ENCODE measurements around the gene MATN1. TPM values are rescaled to one million over a fixed set of nuclear protein-coding genes. Genes with fewer than 3 reads are reported as not detected.
"Not testable (repeated sequence)": the region's sequence is repeated elsewhere in the genome, so short reads cannot be mapped to it uniquely, and the experiment has no call there.

The MATN1 gene
- not detected for total RNA-seq
- long read RNA-seq: 0 reads

GRCh38 chr1:30723331-30723755 lies at the start of gene MATN1:
Gene MATN1 (minus strand): TSS chr1:30723585. CDS start chr1:30723551, 34 bp downstream.
- ATAC-seq (no peak), DNase-seq (ENCODE audit: missing footprints) (no peak)
- intact Hi-C loops (cut with DNase I): no loop called here

DNA sequence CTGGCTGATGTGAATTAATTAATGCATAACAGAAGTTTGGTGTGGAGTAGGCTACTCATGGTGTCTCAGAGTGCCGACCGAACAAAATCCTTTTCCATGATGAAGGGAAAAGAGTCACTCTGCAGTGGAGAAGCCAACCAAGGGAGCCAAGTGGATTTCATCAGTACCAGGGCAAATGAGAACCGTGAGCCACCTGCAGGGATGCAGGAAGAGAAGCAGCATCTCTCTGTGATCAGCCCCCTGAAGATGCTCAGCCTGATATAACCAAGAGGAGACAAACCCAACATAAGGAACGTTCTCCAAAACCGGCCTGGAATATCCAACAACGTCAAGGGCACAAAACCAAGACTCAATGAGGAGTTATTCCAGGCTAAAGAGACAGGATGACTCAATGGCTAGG lies 47.6 kb upstream of the MATN1 start:
- no peak for DNase-seq (ENCODE audit: missing footprints)
- intact Hi-C loops (cut with DNase I): no loop called here

GRCh38 chr1:30770150-30770549 lies 46.8 kb upstream of the MATN1 start:
- no peak for ATAC-seq
- no peak for DNase-seq (ENCODE audit: missing footprints)

More for the DNA sequence above, 47.6 kb upstream of the MATN1 start:
- ATAC-seq: no peak

GRCh38 chr1:30768830-30769718 lies 45.7 kb upstream of the MATN1 start:
- DNase-seq (ENCODE audit: missing footprints) (no peak), ATAC-seq (no peak)
- intact Hi-C loops (cut with DNase I): no loop called here

More at GRCh38 chr1:30770150-30770549, 46.8 kb upstream of the MATN1 start:
- intact Hi-C loops (cut with DNase I): no loop called here

DNA sequence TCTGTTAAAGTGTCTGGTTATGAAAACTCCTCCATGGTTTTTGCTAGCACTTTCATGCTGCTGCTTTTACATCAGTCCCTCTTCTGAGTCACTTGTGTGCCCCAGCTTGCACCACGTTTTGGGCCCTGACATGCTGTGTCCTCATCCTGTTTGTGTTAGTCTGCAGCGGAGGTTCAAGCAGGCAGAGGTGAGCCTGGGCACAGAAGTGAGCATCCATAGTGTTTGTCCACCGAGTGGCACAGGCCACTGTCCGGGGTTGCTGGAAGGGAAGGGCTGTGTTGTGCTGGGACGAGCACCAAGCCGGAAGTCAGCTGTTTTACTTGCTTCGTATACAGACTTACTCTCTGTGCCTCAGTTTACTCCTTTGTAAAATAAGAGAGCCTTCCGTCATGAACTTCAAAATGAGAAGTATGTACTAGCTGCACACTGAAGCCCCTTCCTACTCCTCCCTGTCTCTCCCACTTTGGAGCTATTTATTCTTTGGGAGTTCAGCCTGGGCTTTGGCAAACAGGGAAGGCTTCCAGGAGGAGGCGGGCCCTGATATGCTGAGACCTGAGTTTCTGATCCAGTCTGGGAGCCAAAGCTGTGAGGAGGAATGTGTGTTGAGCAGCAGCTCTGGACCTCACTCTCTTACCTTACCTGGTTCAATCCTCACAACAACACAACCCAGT lies 44.9 kb upstream of the MATN1 start:
- DNase-seq (ENCODE audit: missing footprints) (no peak), ATAC-seq (no peak)
- intact Hi-C loops (cut with DNase I): no loop called here

DNA sequence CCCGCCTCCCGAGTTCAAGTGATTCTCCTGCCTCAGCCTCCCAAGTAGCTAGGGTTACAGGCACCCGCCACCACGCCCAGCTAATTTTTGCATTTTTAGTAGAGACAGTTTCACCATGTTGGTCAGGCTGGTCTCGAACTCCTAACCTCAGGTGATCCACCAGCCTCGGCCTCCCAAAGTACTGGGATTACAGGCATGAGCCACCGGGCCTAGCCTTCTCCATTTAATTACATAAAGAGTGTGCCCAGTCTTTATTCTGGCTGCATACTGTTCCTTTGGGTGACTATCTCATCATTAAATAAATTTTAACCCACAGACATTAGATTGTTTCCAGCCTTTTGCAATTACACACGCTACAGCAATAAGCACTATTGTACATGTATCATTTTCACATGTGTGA lies 43.6 kb upstream of the MATN1 start:
- DNase-seq (ENCODE audit: missing footprints); ATAC-seq; intact Hi-C loops (cut with DNase I): not testable (repeated sequence)

DNA sequence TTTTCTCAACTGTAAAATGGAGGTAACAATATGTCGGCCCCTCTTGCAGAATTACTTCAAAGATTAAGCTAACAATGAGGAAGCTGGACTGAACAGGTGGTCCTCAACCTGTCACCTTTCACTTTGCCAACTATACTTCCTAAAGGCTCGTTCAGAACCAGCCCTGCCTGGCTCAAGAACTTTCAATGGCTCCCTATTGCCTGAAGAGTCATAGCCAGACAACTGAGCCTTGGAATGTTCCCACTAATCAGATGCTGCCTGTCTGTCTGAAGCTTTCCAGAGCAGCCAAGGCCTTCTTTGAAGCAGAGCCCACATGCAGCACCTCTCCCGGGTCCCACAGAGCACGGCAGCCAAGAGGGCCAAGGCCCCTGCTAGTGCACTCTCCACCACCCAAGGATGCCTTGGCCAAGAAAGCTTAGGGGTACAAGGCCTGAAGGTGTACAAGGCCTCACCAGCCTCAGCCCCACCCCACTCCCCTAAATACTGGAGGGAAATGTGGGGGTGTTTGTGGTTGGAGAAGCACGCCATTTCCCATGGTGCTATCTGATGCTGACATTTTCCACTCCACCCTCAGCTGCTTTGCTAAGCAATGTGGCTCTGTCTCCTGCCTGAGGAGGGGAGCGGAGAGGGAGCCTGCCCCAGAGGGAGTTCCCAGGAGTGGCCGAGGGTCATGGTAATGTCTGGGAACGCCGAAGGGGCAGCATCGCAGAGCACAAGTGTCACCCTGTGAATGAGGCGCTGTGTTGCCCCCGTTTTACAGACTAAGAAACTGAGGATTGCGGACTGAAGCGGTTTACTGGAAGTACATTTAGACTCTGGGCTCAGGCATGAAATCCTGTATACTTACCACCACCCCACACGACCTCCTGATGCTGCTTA lies 42.4 kb upstream of the MATN1 start:
- DNase-seq (ENCODE audit: missing footprints): no peak
- ATAC-seq: no peak
- intact Hi-C loops (cut with DNase I): no loop called here

DNA sequence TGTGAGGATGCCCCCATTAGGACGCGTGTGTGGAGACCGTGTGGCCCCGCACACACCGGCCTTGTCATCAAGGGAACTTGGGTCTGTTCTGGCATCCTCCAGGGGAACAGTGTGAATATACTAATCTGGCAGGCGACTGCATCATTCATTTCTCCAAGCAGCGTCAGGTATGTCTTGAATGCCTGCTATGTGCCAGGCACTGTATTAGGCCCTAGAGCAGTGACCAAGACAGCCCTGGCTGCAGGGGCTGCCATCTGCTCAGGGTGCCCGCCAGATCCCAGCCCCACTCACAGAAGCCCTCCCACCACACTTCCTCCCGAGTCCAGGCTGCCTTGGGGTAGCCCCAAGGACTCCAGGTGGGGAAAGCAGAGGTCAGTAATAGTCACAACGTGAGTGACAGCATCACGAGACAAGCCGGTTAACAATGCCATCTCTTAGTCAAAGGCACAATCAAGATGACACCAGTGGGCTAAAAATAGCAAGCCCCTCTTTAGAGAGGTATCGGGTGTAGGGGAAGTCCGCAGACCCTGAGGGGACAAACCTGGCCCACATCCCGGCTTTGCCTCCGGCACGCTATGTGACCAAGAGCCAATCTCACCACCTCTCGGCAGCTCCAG lies 41.7 kb upstream of the MATN1 start:
- DNase-seq (ENCODE audit: missing footprints) (no peak), ATAC-seq (no peak)
- intact Hi-C loops (cut with DNase I): no loop called here

DNA sequence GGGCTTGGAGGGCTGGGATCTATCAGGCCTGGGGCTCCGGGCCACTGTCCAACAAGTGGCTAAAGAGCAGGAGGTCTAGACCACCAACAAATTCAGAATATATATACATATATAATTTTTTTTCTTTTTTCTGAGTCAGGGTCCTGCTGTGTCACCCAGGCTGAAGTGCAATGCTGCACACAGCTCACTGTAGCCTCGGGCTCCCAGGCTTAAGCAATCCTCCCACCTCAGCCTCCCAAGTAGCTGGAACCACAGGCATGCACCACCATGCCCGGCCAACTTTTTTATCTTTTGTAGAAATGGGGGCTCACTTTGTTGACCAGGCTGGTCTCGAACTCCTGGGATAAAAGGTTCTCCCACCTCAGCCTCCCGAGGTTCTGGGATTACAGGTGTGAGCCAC lies 41.0 kb upstream of the MATN1 start:
- intact Hi-C loops (cut with DNase I): no loop called here
- ATAC-seq (no peak), DNase-seq (ENCODE audit: missing footprints) (no peak)

DNA sequence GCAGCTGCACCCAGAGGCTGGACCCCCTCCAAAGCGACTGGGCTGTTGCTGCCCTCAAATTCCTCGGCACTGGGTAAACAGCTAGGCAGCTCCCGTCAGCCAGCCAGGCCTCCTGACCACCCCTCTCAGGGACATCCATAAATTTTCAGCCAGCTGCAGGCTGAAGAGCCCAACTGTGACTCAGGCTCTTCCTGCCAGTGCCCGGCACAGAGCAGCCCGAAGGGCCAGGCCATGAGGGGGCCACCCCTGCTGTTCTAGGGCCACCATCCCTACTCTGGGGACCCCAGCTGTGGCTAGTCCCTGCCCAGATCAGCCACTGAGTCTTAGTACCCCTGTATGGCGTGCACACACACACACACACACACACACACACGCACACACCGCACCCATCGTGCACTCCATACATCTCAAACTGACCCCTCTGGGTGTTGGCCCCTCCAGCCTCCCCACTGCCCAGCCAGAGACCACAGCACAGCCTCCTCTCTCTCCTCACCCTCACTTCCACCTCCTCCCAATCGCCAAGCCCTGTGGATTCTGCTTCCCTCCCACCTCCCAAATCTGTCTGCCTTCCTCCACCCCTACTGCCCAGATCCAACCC lies 40.4 kb upstream of the MATN1 start:
- ATAC-seq (no peak), DNase-seq (ENCODE audit: missing footprints) (no peak)

DNA sequence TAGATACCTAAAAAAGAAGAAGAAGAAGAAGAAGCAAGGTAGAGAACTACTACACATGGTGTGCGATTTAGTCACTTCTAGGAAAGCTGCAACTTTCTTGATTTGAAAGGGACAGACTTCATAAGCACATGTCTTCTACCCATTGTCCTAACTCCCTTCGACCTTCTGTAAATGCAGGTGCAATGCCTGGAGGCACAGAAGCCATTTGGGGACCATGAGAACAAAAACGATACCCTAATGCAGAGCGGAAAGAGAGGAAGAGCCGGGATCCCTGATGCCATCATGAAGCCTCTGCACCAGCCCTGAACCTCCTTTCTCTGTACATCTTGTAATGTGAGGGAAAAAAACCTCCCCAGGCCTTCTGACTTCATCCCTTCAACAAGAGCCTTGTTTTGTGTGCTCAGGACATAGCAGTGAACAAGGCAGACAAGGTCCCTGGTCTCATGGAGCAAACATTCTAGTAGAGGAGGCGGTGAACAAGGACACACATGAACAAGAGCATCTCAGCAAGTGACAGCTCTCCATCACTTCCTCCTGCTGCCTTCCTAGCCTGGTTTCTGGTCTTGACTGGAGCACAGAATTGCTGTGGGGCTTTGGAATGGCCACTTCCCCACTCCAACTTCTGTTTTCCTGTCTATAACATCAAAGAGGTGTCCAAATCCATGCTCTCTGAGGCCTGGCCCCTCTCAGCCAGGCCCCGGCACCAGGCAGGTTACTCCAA lies 39.7 kb upstream of the MATN1 start:
- intact Hi-C loops (cut with DNase I): no loop called here
- ATAC-seq (no peak), DNase-seq (ENCODE audit: missing footprints) (no peak)

More for the DNA sequence above, 40.4 kb upstream of the MATN1 start:
- intact Hi-C loops (cut with DNase I): no loop called here

GRCh38 chr1:30762152-30762929 lies 39.0 kb upstream of the MATN1 start:
- ATAC-seq: no peak
- intact Hi-C loops (cut with DNase I): no loop called here

DNA sequence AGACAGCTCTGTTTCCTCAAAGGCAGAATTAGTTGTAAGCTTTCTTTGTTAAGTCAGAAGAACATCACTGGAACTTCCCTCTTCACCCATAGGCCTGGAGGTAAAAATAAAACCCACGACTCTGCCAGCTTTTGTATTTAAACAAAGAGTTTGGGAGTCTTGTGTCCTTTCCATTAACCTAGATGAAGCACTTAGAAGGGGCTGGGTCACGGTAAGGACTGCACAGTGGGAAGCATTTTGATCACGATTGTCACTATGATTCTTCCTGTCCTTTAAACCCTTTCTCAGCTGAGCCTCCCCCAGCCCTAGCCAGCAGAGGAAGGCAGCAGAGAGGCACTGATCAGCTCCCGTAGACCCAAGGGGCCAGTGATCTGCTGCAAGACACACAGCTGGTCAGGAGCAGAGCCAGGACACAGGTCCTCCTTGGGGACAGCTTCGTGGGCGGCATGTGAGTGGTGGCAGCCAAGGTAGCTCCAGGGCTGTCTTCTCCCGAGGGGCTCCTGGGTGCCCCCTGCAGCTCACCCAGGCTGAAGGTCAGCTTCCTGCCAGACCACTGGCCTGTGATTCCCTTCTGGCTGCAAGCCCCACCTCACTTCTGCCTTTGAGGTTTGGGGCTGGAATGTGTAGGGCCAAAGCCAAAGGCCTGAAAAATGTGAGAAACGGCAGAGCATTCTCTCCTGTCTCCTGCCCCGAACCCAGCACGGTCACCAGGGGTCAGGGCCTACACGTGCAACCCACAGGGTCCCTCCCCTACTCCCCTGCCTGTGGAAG lies 38.2 kb upstream of the MATN1 start:
- DNase-seq (ENCODE audit: missing footprints) (no peak), ATAC-seq (no peak)
- intact Hi-C loops (cut with DNase I): no loop called here

More at GRCh38 chr1:30762152-30762929, 39.0 kb upstream of the MATN1 start:
- no peak for DNase-seq (ENCODE audit: missing footprints)

GRCh38 chr1:30760596-30761324 lies 37.4 kb upstream of the MATN1 start:
- ATAC-seq (no peak), DNase-seq (ENCODE audit: missing footprints) (no peak)
- intact Hi-C loops (cut with DNase I): no loop called here

GRCh38 chr1:30759718-30760281 lies 36.4 kb upstream of the MATN1 start:
- DNase-seq (ENCODE audit: missing footprints) (no peak), ATAC-seq (no peak)
- intact Hi-C loops (cut with DNase I): no loop called here
